Measurements from ENCODE around the gene SLFN12.

SLFN12 gene

GRCh38 chr17:35448899-35449227, 16.6 kb upstream of the SLFN12 start:
- Histone ChIP-seq H3K4me1 (ENCODE audit: control insufficient read depth, insufficient read depth, low read length) (no peaks in the 10 kb centered on the region), H3K36me3 (ENCODE audit: control insufficient read depth in 2 of 2, insufficient read depth in 1 of 2, low read length in 2 of 2) (no peaks in the 10 kb centered on the region), H3K4me3 (ENCODE audit: low read depth, low read length) (no peak overlapping the region), H3K27ac (ENCODE audit: extremely low read depth, low read depth, low read length) (no peak overlapping the region), H3K9me3 (ENCODE audit: control insufficient read depth, insufficient read depth, low read depth, low read length) (no peaks in the 10 kb centered on the region)
- CTCF ChIA-PET = interaction anchor here (0.6 to 1.8 kb wide), 3 partner anchors 16 to 815 kb away, joined by 3 to 4 read pairs (median 4); no protein-coding TSS in a partner anchor
- TF ChIP-seq ZNF549 (tag by site-specific recombination; IDR thresholded peaks at IDR 0.05) (no peak), ZBTB17 (tag by site-specific recombination; IDR thresholded peaks at IDR 0.05) (no peak), PATZ1 (tag by site-specific recombination; IDR thresholded peaks at IDR 0.05) (no peak), ZNF670 (tag by site-specific recombination; IDR thresholded peaks at IDR 0.05; ENCODE audit: low read depth) (no peak), ZNF202 (tag by site-specific recombination; IDR thresholded peaks at IDR 0.05; ENCODE audit: borderline replicate concordance) (no peak), ZNF610 (tag by site-specific recombination; IDR thresholded peaks at IDR 0.05; ENCODE audit: borderline replicate concordance) (no peak), GLI4 (tag by site-specific recombination; IDR thresholded peaks at IDR 0.05) (no peak), ZNF121 (tag by site-specific recombination; IDR thresholded peaks at IDR 0.05) (no peak), GLIS1 (tag by site-specific recombination; IDR thresholded peaks at IDR 0.05) (no peak), FEZF1 (tag by site-specific recombination; IDR thresholded peaks at IDR 0.05) (no peak), ZFP69B (tag by site-specific recombination; IDR thresholded peaks at IDR 0.05) (no peak), ZNF776 (tag by site-specific recombination; IDR thresholded peaks at IDR 0.05; ENCODE audit: borderline replicate concordance) (no peak), ZNF239 (tag by site-specific recombination; IDR thresholded peaks at IDR 0.05) (no peak), SETDB1 (IDR thresholded peaks at IDR 0.05; ENCODE audit: insufficient read length, low read length) (no peak), ZNF354C (tag by site-specific recombination; IDR thresholded peaks at IDR 0.05; ENCODE audit: borderline replicate concordance, low read depth) (no peak)
- TF ChIP-seq, protein P1, sequence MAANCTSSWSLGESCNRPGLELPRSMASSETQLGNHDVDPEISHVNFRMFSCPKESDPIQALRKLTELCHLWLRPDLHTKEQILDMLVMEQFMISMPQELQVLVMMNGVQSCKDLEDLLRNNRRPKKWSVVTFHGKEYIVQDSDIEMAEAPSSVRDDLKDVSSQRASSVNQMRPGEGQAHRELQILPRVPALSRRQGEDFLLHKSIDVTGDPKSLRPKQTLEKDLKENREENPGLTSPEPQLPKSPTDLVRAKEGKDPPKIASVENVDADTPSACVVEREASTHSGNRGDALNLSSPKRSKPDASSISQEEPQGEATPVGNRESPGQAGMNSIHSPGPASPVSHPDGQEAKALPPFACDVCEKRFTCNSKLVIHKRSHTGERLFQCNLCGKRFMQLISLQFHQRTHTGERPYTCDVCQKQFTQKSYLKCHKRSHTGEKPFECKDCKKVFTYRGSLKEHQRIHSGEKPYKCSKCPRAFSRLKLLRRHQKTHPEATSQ (tag by site-specific recombination; IDR thresholded peaks at IDR 0.05) = no peak
- TF ChIP-seq, protein P2, sequence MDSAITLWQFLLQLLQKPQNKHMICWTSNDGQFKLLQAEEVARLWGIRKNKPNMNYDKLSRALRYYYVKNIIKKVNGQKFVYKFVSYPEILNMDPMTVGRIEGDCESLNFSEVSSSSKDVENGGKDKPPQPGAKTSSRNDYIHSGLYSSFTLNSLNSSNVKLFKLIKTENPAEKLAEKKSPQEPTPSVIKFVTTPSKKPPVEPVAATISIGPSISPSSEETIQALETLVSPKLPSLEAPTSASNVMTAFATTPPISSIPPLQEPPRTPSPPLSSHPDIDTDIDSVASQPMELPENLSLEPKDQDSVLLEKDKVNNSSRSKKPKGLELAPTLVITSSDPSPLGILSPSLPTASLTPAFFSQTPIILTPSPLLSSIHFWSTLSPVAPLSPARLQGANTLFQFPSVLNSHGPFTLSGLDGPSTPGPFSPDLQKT (IDR thresholded peaks at IDR 0.05; ENCODE audit: borderline replicate concordance, low read depth, low read length) = no peak
- TF ChIP-seq, protein P3, sequence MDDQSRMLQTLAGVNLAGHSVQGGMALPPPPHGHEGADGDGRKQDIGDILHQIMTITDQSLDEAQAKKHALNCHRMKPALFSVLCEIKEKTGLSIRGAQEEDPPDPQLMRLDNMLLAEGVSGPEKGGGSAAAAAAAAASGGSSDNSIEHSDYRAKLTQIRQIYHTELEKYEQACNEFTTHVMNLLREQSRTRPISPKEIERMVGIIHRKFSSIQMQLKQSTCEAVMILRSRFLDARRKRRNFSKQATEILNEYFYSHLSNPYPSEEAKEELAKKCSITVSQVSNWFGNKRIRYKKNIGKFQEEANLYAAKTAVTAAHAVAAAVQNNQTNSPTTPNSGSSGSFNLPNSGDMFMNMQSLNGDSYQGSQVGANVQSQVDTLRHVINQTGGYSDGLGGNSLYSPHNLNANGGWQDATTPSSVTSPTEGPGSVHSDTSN (CRISPR knock-in tag; IDR thresholded peaks at IDR 0.05) = no peak
- TF ChIP-seq, protein P4, sequence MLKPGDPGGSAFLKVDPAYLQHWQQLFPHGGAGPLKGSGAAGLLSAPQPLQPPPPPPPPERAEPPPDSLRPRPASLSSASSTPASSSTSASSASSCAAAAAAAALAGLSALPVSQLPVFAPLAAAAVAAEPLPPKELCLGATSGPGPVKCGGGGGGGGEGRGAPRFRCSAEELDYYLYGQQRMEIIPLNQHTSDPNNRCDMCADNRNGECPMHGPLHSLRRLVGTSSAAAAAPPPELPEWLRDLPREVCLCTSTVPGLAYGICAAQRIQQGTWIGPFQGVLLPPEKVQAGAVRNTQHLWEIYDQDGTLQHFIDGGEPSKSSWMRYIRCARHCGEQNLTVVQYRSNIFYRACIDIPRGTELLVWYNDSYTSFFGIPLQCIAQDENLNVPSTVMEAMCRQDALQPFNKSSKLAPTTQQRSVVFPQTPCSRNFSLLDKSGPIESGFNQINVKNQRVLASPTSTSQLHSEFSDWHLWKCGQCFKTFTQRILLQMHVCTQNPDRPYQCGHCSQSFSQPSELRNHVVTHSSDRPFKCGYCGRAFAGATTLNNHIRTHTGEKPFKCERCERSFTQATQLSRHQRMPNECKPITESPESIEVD (tag by site-specific recombination; IDR thresholded peaks at IDR 0.05) = no peak
- POLR2A ChIA-PET = interaction anchor here (1.3 to 2.6 kb wide), 4 partner anchors 14 to 76 kb away, joined by 4 to 23 read pairs (median 8); partner anchors contain the start of genes SLFN11 and SLFN12
